GM18505 (cell line): ENCODE measurements around the gene GSG1L.

Experiments
- ATAC-seq: cut with Tn5 transposase; IDR thresholded peaks from one replicate; pipeline ENCODE4 v1.9.1; 2021; ENCODE audit not compliant: unreplicated experiment
- POLR2A ChIP-seq: IDR thresholded peaks from 4 replicates; pipeline ENCODE4 v1.6.1; 2011; ENCODE audit warnings: borderline replicate concordance; ENCODE audit not compliant: insufficient read depth, insufficient read length; ENCODE audit errors: extremely low read depth

GSG1L gene

DNA sequence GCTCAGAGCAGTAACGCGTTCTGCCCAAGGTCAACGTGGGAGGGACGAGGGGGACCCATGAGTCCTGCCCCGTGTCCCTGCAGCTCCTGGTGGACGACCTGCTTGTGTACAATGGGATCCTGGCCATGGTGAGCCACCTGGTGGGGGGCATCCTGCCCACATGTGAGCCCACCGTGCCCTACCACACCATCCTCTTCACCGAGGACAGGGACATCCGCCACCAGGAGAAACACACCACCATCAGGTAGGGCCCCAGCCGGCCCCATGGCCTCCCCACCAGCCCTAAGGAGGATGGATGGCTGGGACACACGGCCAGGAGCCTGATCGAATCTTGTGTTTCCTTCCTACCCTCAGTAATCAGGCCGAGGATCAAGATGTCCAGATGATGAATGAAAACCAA is 286.0 kb downstream of the GSG1L start:
- ATAC-seq: no peak
- TF ChIP-seq POLR2A: no peak

DNA sequence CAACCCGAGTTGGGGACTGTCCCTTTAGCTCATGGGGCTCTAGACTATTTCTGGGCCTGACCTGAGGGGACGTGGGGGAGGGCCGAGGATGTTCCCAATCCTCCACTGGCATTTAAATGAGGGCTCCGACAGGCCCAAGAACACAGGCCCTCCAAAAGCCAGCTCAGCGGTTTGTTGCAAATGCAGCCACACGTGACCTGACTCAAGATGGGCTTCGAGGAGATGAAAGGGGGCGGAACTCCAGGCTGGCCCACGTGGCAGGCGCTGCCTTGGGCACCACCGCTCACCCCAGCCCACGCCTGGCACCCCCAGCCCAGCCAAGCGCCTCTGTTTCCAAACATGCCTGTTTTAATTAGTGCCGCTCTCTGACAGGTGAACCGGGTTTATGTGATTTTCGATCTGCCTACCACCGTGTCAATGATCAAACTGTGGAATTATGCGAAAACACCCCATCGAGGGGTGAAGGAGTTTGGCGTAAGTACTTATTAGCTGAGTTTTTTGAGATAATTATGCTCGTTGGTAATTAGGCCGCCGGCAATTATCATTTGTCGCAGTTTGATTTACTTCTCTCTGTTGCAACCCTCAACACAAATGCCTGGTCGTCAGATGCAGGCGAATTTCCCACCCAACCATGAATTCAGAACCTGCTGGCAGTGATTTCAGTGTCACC is 286.8 kb downstream of the GSG1L start:
- TF ChIP-seq POLR2A: no peak
- no peak for ATAC-seq

DNA sequence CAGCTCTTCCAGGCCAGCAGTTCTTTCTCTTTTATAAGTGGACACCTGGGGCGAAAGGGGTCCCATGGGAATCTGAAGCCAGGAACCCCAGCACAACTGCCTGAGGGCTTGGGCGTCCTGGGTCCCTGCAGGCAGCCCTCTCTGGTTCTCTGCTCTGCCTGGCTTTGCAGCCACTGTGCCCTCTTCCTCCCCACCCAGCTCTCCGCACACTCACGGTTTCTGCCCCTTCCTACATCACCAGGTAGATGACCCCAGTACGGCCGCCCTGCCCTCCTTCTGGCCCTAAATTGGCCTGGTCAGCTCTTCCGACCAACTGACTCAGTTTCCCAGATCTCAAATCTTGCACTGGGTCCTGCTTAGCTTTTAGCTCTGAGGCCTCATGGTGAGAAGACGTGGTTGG is 288.3 kb downstream of the GSG1L start:
- TF ChIP-seq POLR2A: no peak
- ATAC-seq: no peak

DNA sequence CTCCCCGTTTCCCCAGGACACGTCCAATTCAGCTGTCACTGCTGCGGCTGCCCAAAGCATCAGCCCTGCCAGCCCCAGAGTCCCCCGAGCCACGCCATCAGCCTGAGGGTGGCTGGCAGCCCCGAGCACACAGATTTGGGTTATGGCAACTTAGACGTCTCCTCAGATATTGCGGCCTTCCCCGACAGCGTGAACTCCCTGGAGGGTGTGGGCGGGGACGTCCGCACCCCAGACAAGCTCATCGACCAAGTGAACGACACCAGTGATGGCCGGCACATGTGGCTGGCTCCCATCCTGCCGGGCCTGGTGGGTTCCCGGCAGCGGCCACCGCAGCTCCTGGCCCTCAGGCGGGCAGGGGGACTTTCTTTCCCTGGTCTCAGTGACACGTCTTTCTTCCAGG is 288.7 kb downstream of the GSG1L start:
- ATAC-seq: no peak

DNA sequence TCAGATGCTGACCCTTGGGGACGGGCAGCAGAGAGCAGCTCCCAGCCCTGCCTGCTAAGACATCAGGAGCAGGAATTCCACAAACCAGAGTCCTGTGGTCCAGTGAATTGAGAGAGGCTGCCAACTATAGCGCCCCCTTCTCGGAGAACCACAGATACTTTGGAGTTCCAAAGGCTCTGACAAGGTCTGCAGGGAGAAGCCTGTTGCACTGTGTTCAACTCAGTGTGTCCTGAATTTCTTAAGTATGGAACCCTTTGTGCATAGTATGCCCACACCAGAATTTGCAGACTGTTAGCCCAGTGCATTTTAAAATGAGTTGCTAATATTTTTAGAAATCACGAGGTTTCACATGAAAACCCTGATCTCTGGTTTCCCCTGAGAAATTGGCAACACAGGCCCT is 290.2 kb downstream of the GSG1L start:
- ATAC-seq: no peak
- TF ChIP-seq POLR2A: no peak

More for the DNA sequence above, 288.7 kb downstream of the GSG1L start:
- TF ChIP-seq POLR2A: no peak

DNA sequence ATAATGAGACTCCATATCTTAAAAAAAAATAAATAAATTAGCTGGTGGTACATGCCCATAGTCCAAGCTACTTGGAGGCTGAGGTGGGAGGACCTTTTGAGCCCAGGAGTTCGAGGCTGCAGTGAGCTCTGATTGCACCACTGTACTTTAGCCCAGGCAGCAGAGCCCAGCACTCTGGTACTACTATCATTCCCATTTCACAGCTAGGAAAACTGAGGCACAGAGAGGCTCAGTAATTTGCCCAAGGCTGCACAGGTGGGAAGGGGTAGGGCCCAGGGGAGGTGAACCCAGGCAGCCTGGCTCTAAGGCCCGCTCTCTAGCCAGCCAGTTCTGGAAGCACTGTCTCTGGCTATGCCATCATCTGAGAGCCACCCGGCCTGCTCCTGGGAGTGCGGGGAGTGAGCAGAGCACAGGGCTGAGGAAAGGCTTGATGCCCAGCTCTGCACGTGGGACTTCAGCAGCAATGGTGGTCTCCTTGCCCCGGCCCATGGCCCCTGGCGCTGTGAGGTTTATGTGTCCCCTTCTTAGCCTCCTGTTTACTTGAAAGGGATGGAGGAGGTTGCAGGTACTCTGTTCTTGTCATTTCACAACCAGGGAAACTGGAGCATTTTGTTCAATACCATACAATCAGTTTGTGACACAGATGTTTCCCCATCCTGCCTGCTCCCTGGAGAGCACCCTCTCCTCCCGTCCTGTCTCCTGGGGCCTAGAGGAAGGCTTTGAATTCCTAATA is 291.3 kb downstream of the GSG1L start:
- no peak for TF ChIP-seq POLR2A
- ATAC-seq: no peak

DNA sequence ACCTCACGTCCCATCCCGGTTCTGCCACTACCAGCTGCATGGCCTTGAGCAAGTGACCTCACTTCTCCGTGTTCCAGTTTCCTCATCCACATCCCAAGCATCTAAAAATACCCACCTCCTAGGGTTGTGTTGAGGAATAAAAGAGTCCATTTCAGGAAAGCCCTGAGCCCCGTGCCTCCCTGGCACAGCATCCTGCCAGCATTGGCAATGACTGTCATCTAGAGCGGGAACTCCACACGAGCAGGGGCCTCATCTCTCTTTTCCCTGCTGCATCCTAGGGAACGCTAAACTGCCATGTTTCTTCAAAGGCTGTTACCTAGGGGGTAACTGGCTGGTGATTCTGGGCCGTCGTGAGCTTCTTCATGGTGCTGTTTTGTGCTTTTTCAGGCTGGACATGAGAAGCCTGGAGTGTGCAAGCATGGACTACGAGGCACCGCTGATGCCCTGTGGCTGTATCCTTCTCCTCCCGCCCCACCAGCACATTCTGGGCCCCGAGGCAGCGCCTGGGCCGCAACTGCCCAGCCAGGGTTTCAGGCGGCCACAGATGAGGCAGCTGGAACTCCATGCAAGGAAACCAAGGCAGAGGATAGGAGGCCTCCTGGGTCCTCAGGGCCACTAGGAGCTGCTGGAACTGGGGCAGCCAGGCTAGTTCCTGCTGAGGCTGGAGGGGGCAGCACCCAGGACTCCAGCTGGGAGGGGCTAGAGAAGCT is 292.2 kb downstream of the GSG1L start:
- TF ChIP-seq POLR2A: no peak
- ATAC-seq: no peak

DNA sequence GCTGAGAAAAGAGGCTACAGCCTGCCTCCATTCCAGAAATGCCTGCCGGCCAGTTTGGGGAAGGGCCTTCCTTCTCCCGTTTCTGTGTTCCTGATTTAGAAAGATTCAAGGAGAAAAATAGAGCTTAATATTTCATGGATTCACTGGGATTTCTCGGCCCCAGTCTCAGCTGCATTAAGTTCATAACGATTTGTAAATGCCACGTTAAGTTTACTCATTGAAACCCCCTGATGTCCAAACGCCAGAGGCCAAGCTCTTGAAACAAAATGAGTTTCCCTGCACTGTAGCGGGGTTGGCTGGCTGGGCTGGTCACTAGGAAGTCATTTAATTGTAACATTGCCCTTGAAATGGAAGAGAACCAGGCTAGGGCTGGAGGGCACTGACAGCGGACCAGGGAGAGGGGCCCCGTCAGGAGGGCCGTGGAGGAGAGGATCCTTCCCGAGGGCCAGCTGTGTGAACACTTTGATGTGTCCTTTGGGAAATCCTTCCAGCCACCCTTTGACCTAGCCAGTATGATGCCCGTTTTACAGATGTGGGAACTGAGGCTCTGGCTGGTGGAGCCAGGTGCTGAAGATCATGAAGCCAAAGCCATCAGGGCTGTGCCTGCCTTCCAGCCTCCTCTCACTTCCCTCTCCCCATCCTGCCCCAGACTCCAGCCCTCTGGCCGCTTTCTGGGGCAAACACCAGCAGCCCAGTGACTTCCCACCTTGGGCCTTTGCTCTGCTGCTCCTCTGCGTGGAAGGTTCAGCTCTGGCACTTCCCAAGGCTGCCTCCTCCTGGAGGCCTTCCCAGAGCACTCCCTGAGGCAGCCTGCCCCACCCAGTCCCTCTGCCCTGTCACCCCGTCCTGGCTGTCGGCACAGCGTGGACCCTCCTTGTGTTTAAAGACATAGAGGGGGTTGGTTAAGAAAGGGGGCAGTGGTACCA is 293.0 kb downstream of the GSG1L start:
- no peak for ATAC-seq
- TF ChIP-seq POLR2A: no peak

DNA sequence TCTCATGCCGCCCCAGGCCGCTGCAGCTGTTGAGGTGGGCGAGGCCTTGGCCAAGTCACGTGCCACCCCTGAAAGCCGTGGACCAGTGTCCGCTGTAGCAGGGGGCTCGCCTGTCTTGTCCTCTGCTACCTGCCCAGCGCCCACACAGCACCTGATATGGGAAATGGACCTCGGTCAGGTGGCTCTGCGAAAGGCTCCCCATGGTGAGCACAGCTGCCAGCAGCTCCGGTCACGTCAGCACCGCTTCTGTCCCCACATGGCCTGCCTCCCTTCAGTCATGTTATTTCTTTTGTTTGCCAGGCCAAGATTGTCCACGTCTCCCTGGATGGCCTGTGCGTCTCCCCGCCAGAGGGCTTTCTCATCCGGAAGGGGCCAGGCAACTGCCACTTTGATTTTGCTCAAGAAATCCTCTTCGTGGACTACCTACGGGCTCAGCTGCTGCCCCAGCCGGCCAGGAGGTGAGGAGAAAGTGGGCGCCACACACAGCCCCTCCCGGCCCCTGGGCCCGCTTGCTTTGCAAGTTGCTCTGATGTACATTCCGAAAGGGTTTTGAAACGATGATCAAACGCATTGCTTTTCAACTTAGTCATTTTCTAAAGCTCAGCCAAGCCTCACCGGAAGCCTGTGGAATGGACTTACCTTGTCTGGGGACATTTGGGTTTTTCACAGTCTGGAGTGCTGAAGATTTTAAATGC is 293.8 kb downstream of the GSG1L start:
- ATAC-seq: no peak
- TF ChIP-seq POLR2A: no peak

DNA sequence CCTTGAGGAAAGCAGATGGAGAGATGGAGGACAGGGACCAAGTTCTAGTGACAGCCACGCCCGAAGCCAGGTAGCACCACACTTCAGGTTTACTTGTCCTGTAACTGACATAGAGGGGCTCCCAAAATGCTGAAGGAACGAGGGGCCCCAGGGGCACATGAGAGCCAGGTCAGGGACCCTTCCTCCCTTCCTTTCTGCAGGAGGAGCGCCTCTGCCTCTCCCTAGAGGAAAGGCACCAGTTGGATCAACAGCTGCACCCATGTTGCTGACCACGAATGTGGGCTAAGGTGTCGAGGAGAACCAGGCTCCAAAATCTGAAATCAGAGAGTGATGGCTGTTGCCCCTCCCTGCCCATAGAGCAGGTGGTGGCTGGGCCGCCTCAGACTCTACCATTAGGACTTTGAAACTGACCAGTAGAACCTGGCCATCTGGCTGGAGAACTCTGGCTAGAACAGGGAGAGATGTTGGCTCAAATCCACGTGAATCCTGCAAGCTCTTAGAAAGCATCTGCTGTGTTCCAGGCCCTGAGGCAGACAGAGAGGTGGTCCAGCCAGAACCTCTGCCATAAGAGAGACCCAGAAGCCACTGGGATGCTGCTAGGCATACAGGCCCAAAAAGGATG is 294.8 kb downstream of the GSG1L start:
- no peak for TF ChIP-seq POLR2A
- ATAC-seq: no peak

DNA sequence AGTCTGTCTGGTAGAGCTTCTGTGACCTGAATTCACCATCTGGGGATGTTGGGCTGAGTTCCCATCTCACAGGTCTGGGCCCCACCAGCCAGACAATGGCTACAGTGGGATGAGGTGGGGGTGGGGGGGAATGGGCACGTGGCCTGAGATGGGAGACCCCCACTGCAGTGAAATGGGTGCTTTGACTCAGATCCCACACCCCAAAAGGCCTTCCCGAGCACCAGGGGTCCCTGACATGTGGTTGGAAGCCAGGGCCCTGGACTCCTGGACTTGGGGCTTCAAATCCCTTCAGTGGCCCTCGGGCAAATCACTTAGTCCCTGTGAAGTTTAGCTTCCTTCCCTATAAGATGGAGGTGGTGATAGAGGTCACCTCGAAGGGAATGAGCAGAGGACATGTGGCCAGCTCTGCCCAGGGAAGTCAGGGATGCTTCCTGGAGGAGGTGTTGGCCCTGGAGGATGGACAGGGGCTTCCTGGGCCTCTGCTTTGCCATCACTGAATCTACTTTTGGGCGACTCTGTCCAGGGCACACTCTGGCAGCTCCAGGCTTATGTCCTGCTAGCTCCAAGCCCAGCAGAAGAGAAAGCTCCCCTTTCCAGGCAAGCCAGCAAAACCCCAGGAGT is 295.4 kb downstream of the GSG1L start:
- TF ChIP-seq POLR2A: no peak
- ATAC-seq: no peak

DNA sequence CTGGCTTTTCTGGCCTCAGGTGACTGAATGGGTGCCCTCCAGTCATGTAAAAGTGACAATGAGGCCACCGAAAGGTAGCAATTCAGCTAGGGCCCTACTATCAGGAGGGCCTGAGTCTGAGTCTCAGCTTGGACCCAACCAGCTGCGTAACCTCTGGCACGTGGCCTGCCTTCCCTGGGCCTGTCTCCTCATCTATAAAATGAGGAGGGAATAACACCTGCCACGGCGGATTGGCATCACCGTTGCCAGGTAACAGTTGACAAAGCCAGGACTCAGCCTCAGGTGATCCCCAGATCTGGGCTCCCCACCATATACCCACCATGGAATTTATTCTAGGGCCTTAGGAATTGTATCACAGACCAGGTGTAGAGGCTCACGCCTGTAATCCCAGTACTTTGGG is 296.4 kb downstream of the GSG1L start:
- no peak for ATAC-seq
- TF ChIP-seq POLR2A: no peak
